Erythroblast (primary cell): Measurements from ENCODE around the gene B4GALNT3.

ENCODE experiments used
- GATA1 ChIP-seq: IDR thresholded peaks from 2 replicates; pipeline ENCODE4 v1.6.1; 2011; ENCODE audit warnings: low read depth, mild to moderate bottlenecking, control low read depth, low read length, moderate library complexity
- POLR2A ChIP-seq: IDR thresholded peaks from 2 replicates; pipeline ENCODE4 v1.6.1; 2011; ENCODE audit warnings: mild to moderate bottlenecking, low read length

GRCh38 chr12:496736-497135 lies 37.0 kb downstream of the B4GALNT3 start:
- no peak for TF ChIP-seq POLR2A
- no peak for TF ChIP-seq GATA1
